ENCODE results near the gene GNRH2. TPM values are rescaled to one million over a fixed set of nuclear protein-coding genes. Genes with fewer than 3 reads are reported as not detected.

Gene GNRH2
- total RNA-seq, 1 donor from 2014 or later, result 0.37 TPM

- Histone ChIP-seq H3K4me1 (no peaks in the 10 kb centered on the region), H3K27me3 (peaks cover 73% of the 10 kb centered on the region), H3K79me2 (ENCODE audit: low read depth) (no peaks in the 10 kb centered on the region), H2AFZ (replicated peaks) (peak overlapping the region; percentile 90), H3K9ac (no peak overlapping the region), H4K20me1 (ENCODE audit: low read depth) (no peaks in the 10 kb centered on the region), H3K4me3 (peak overlapping the region; percentile 47), H3F3A (ENCODE audit: low read depth) (no peaks in the 10 kb centered on the region), H3K27ac (no peak overlapping the region), H3K4me2 (peak overlapping the region; percentile 83), H3K9me3 (ENCODE audit: low read depth) (no peaks in the 10 kb centered on the region), H3K36me3 (no peaks in the 10 kb centered on the region)
- DNase-seq (ENCODE audit: low spot score), result peak; percentile 56
- TF ChIP-seq EZH2phosphoT487 (IDR thresholded peaks at IDR 0.05) (peak; percentile 81), EZH2 (IDR thresholded peaks at IDR 0.05) (peak; percentile 90), CTCF (IDR thresholded peaks at IDR 0.05) (no peak)
- Mint-ChIP-seq H3K27me3 (ENCODE audit: insufficient read depth, low read depth) (peaks cover 29% of the 10 kb centered on the region), H3K27ac (no peak overlapping the region), H3K36me3 (no peaks in the 10 kb centered on the region), H3K4me3 (peak overlapping the region; percentile 79), H3K9me3 (no peaks in the 10 kb centered on the region), H3K4me1 (no peaks in the 10 kb centered on the region)
Measured at GRCh38 chr20:3082306-3082951, 39.0 kb downstream of the GNRH2 start.

- peak overlapping the region; percentile 24 for H3K4me3 Mint-ChIP-seq
- peaks cover 66% of the 10 kb centered on the region for H3K27me3 ChIP-seq
- no peaks in the 10 kb centered on the region for H3K79me2 ChIP-seq (ENCODE audit: low read depth)
- H3K4me1 ChIP-seq, result no peaks in the 10 kb centered on the region
- no peak overlapping the region for H3K27ac ChIP-seq
- H3K36me3 Mint-ChIP-seq, result no peaks in the 10 kb centered on the region
- no peaks in the 10 kb centered on the region for H3F3A ChIP-seq (ENCODE audit: low read depth)
- H3K4me1 Mint-ChIP-seq, result no peaks in the 10 kb centered on the region
- TF ChIP-seq EZH2phosphoT487 (IDR thresholded peaks at IDR 0.05) (peak; percentile 84), CTCF (IDR thresholded peaks at IDR 0.05) (no peak), EZH2 (IDR thresholded peaks at IDR 0.05) (peak; percentile 92)
- peak; percentile 47 for DNase-seq (ENCODE audit: low spot score)
- H3K36me3 ChIP-seq, result no peaks in the 10 kb centered on the region
- H3K9ac ChIP-seq, result no peak overlapping the region
- no peak overlapping the region for H3K27ac Mint-ChIP-seq
- H3K27me3 Mint-ChIP-seq (ENCODE audit: insufficient read depth, low read depth), result peaks cover 29% of the 10 kb centered on the region
- no peaks in the 10 kb centered on the region for H4K20me1 ChIP-seq (ENCODE audit: low read depth)
- H3K9me3 ChIP-seq (ENCODE audit: low read depth), result no peaks in the 10 kb centered on the region
- peak overlapping the region; percentile 47 for H3K4me3 ChIP-seq
- H2AFZ ChIP-seq (replicated peaks), result peak overlapping the region; percentile 77
- no peaks in the 10 kb centered on the region for H3K9me3 Mint-ChIP-seq
- peak overlapping the region; percentile 83 for H3K4me2 ChIP-seq
Measured at GRCh38 chr20:3082955-3083952, 39.8 kb downstream of the GNRH2 start.

- H3K36me3 ChIP-seq, result no peaks in the 10 kb centered on the region
- no peaks in the 10 kb centered on the region for H3F3A ChIP-seq (ENCODE audit: low read depth)
- Mint-ChIP-seq H3K36me3 (no peaks in the 10 kb centered on the region), H3K4me3 (peak within 1 kb of the TSS; percentile 24), H3K27me3 (ENCODE audit: insufficient read depth, low read depth) (peaks cover 29% of the 10 kb centered on the region), H3K27ac (no peak within 1 kb of the TSS), H3K9me3 (no peaks in the 10 kb centered on the region), H3K4me1 (no peaks in the 10 kb centered on the region)
- H4K20me1 ChIP-seq (ENCODE audit: low read depth), result no peaks in the 10 kb centered on the region
- H3K79me2 ChIP-seq (ENCODE audit: low read depth), result no peaks in the 10 kb centered on the region
- no peak within 1 kb of the TSS for H3K9ac ChIP-seq
- H3K4me1 ChIP-seq, result no peaks in the 10 kb centered on the region
- no peaks in the 10 kb centered on the region for H3K9me3 ChIP-seq (ENCODE audit: low read depth)
- H3K4me3 ChIP-seq, result no peak within 1 kb of the TSS
- peaks cover 59% of the 10 kb centered on the region for H3K27me3 ChIP-seq
- H2AFZ ChIP-seq (replicated peaks), result no peak within 1 kb of the TSS
- no peak within 1 kb of the TSS for H3K27ac ChIP-seq
- DNase-seq (ENCODE audit: low spot score), result no peak
- TF ChIP-seq EZH2phosphoT487 (IDR thresholded peaks at IDR 0.05) (no peak), CTCF (IDR thresholded peaks at IDR 0.05) (no peak), EZH2 (IDR thresholded peaks at IDR 0.05) (no peak)
- H3K4me2 ChIP-seq, result peak within 1 kb of the TSS; percentile 83
Measured at GRCh38 chr20:3084283-3084985, 41.0 kb downstream of the GNRH2 start, which contains the start of gene AVP. Gene AVP, minus strand, starts transcription at chr20:3084724. Its CDS starts 50 bp downstream, at chr20:3084674.

Data from neural progenitor cell (in vitro differentiated cells).